ENCODE data around the gene PRKG2.

Gene PRKG2

GRCh38 chr4:81217779-81218178, 2.8 kb upstream of the PRKG2 start:
- no peak for DNase-seq

DNA sequence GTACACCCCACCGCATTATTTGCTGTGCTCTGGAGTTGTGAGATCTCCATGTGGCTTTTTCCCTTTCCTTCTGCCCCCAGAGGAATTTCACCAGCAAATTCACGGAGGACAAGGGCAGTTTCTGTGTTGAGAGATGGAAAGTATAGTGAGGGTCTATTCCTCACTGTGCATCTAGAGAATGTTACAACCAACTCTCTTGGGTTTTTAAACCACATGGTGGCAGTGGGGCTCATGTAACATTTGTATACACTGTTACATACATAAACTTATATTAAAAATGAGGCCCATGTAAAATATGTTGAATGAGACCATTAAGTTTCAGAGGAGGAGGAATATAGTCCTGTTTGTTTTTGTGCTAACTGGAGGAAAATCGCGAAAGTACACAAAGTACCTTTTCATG, 909 bp upstream of the PRKG2 start:
- DNase-seq, result no peak

- no peak for DNase-seq
Observed at GRCh38 chr4:81214144-81214880, 710 bp downstream of the PRKG2 start.

GRCh38 chr4:81213671-81214070, 1.4 kb downstream of the PRKG2 start:
- DNase-seq, result no peak

GRCh38 chr4:81211956-81212355, 3.1 kb downstream of the PRKG2 start:
- DNase-seq, result no peak

- DNase-seq, result no peak
Observed at GRCh38 chr4:81207828-81208227, 7.2 kb downstream of the PRKG2 start.

DNA sequence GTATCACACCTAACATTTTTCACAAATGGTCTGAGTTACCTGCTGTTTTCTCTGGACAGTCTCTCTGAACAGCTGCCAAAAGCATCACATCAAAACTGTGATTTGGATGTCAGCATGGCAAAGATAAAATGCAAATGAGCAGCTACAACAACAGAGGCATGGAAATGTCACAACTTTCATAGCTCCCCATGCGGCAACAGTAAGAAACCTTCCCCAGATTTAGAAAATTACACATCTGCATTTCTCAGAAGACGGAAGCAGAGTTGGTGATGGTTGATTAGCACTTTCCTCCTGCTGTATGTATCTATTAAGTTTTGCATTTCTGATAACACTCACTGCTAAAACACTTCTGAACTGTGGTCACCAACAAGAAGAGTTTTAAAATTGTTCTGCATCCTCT, 9.7 kb downstream of the PRKG2 start:
- DNase-seq, result no peak

- DNase-seq, result no peak
Observed at GRCh38 chr4:81204571-81204970, 10.5 kb downstream of the PRKG2 start.

DNA sequence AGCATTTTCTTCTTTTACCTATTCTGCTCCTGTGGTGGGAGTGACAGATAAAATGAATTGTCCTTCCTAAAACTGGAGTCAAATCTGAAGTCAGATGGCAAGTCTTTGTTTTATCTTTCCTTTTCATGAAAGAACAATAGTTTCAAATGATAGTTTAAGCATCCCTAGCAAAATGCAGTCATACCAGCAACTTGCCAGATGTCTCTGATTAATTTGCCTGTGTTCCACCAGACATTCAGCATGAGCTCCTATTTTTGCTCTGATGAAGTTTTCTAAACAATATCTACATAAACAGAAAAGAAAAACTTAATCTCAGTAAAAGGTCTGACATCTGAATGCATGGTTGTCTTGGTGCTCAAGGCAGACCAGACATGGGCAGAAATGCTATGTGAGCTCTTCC, 15.2 kb downstream of the PRKG2 start:
- DNase-seq, result no peak

DNA sequence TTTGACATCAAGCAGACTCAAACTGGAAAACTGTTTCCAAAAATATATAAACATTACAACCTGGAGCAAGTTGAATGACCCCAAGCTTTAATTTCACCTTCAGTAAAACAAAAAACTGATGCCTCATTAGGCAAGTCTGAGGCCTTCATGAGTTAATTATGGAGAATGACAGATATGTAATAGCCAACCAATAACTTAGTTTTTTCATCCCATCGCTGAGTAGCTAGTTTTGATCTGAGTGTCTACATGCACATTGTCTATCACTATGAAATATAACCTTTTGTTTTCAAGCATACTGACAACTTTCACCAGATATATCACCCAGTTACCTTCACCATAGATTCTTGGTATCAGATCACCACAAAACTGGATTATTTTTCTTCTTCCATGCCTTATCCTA, 16.4 kb downstream of the PRKG2 start:
- no peak for DNase-seq

GRCh38 chr4:81197864-81198524, 17.0 kb downstream of the PRKG2 start:
- DNase-seq, result no peak

GRCh38 chr4:81196126-81196650, 18.8 kb downstream of the PRKG2 start:
- no peak for DNase-seq

GRCh38 chr4:81195475-81195874, 19.5 kb downstream of the PRKG2 start:
- DNase-seq, result no peak

DNA sequence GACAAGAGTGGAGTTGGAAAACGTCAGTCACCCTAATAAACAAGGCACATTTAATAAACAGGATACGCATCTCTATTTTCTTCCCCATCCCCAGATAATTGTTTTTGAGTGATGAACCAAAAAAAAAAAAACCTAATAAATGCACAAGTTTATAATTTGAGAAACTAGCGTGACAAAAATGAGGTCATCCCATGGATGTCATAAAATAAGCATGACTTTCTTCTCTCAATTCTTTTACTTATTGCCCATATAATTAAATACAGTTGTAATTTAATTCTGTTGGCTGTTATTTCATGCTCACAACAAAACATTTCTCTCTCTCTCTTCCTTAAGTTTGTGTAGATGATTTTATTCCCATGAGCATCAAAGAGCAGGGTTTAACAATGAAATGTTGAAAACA, 20.7 kb downstream of the PRKG2 start:
- DNase-seq, result no peak

DNA sequence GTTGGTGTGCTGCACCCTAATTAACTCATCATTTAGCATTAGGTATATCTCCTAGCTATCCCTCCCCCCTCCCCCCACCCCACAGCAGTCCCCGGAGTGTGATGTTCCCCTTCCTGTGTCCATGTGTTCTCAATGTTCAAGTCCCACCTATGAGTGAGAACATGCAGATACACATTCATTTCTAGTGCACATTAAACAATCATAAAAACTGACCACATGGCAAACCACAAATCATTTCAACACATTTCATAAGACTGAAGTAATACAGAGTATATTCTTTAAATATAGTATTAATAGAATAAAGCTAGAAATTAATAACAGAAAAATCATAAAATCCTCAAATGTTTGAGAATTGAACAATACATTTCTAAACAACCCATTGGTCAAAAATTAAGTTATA, 34.1 kb downstream of the PRKG2 start:
- no peak for DNase-seq

GRCh38 chr4:81179326-81179725, 35.7 kb downstream of the PRKG2 start:
- no peak for DNase-seq

- no peak for DNase-seq
Observed at GRCh38 chr4:81173213-81173612, 41.8 kb downstream of the PRKG2 start.

DNA sequence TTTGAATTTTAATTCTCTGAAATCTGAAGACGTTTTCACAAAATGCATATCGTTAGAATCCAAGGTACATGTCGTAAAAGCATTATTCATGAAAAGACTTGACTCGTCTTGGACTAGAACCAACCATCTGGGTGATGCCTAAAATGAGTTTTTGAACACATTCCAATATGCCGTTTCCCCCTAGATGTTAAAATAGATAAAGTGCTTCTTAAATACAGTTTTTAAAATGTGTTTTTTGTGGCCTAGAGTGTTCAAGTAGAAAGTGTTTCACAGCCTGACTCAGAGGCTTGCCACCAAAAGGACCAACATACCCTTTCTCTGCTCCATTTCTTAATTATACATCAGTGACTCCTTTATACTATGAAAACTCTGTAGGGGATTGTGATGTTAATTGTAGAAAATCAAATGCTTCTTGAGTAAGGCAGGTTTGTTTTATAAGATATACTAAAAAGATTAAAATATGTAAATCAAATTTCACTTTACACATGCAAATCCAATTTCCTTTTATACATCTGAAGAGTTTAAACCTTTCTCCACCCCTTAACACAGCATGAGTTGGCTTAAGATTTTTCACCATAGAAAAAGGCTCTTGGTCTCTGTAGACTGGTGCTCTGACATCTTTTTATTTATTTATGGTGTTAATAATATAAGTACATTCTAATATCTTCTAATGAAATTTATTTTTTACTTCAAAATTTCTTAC, 48.4 kb downstream of the PRKG2 start:
- DNase-seq, result no peak

DNA sequence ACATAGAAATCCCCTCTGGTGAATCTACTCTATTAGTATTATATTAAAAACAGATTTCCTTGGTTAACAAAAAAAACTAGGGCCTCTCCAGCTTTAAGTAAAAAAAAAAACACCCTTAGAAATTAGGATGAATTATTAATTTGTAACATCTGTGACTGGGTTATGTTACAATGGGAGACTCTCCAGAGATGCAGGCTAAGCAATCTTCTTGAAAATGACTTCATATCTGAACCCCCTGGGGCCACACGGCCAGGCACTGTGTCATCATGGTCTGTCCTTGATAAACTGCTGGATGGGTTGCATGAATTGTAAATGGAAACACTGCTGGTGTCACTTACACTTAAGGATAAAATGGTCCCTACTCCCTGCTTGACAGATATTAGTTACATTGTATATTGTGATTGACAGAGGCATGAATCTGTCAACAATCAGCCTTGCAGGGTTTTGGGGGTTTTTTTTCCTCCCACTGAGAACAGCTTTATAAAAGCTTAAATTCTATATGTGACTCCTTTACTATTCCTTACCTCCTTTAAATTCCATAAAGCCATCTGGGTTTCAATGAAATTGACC, 49.1 kb downstream of the PRKG2 start:
- no peak for DNase-seq

- no peak for DNase-seq
Observed at GRCh38 chr4:81164623-81165416, 50.2 kb downstream of the PRKG2 start.

GRCh38 chr4:81164126-81164525, 50.9 kb downstream of the PRKG2 start:
- no peak for DNase-seq

- DNase-seq, result no peak
Observed at GRCh38 chr4:81162752-81163458, 52.1 kb downstream of the PRKG2 start.
